Psoas muscle (tissue), 8 donors: ENCODE measurements around the gene TBC1D9B. TPM values are rescaled to one million over a fixed set of nuclear protein-coding genes. Genes with fewer than 3 reads are reported as not detected.

Experiments used
- ATAC-seq, 4 donors: fragments of 200-7000 bp; cut with Tn5 transposase; one replicate each; pipeline ENCODE4 v1.9.1; 2020; ENCODE audit warnings: moderate library complexity in 3 of 4, mild to moderate bottlenecking in 2 of 4
- DNase-seq, 2 donors: peaks; one replicate each; pipeline ENCODE4 v3.0.0-alpha.2; 2020
- H3K27ac ChIP-seq: fragments of 200-600 bp; one replicate; pipeline ENCODE4 v1.8.0; 2022
- H3K27me3 ChIP-seq, 3 donors: fragments of 200-600 bp in 1 of 3; one replicate each; pipeline versions ENCODE4 v1.6.1 to v1.8.0; 2013 to 2022; ENCODE audit warnings: low read length in 2 of 3, mild to moderate bottlenecking in 2 of 3, moderate library complexity in 1 of 3; ENCODE audit not compliant: insufficient read depth in 3 of 3
- H3K36me3 ChIP-seq, 2 donors: fragments of 200-600 bp in 1 of 2; one replicate each; pipeline versions ENCODE4 v1.6.1 to v1.8.0; 2013 to 2022; ENCODE audit warnings: low read depth in 1 of 2, mild to moderate bottlenecking in 1 of 2, moderate library complexity in 1 of 2; ENCODE audit not compliant: insufficient read depth in 1 of 2
- H3K4me1 ChIP-seq: fragments of 200-600 bp; one replicate; pipeline ENCODE4 v1.8.0; 2022
- H3K4me3 ChIP-seq: fragments of 200-600 bp; one replicate; pipeline ENCODE4 v1.8.0; 2022; ENCODE audit warnings: mild to moderate bottlenecking
- H3K9me3 ChIP-seq: fragments of 200-600 bp; one replicate; pipeline ENCODE4 v1.8.0; 2022
- WGBS, 3 donors: extraction: QIAGEN DNeasy Blood & Tissue Kit; methylation state at CpG; one replicate each; pipeline versions ENCODE4 v1.1.6 to v1.1.7; 2013; 5-methylcytosine and 5-hydroxymethylcytosine counted together
- intact Hi-C, 2 donors: fragments of 100-400 bp; cut with DNase I; formaldehyde crosslinking; loops; one replicate each; pipeline versions ENCODE4 v1.11.0 to v1.14.2; 2022
- polyA plus RNA-seq, 3 donors: library from polyadenylated mRNA; stranded (reverse); fragments of 200-250 nt; gene quantifications; one replicate each; pipeline ENCODE4 v1.2.3, GENCODE V29; 2013
- total RNA-seq, 4 donors: library from RNA; stranded (reverse); fragmentation: NEBNext Ultra II Directional in 2 of 4; extraction: Animal tissue kit (Norgen Biotek cat#: 25700) in 2 of 4; gene quantifications; one replicate each; pipeline versions ENCODE4 v1.2.1 to v1.2.4, GENCODE V29; 2021 to 2023
- TF ChIP-seq, protein P1 (sequence below): fragments of 200-600 bp; IDR thresholded peaks from one replicate; pipeline ENCODE4 v1.8.0; 2022; ENCODE audit warnings: antibody characterized with exemption
- donor health status: healthy with polysubstance abuse.
- donor health status: DM: no; HTN: no; CAD: no; lungs with moderate emphysema.
- donor health status: Bipolar disorder and iron deficiency.
- donor health status: healthy.
- donor health status: DM: yes; HTN: yes; CAD: no.
- donor health status: DM: no; HTN: no; CAD: no.
- donor health status: DM: no; HTN: no; CAD: no.
- donor health status: DM: yes; HTN: yes; CAD: no.

The TBC1D9B gene
- total and polyA plus RNA-seq, 7 donors: 30.1 to 50.2 (median 40.2) TPM

DNA sequence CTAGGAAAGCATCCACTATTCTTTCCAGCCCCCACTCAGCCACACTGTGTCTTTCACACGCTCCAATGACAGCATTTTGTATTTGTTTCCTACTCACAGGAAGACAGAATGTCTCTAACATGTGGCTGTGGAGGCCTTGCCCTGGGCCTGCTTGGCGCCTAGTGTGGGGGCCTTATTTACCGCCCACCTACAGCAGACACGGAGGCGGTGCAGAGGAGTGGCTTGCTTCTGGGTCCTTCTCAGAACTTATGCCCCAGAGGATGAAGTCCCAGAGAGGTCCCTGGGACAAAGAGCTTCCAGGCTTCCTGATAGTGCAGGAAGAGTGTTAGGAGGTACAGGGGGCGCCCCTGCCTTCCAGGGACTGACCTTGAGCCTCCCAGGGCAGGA, 40.6 kb downstream of the TBC1D9B start:
- H3K36me3 ChIP-seq: peaks cover 14 to 93% of the 10 kb centered on the region in 2 donors
- H3K27ac ChIP-seq: no peak overlapping the region
- TF ChIP-seq, protein P1, sequence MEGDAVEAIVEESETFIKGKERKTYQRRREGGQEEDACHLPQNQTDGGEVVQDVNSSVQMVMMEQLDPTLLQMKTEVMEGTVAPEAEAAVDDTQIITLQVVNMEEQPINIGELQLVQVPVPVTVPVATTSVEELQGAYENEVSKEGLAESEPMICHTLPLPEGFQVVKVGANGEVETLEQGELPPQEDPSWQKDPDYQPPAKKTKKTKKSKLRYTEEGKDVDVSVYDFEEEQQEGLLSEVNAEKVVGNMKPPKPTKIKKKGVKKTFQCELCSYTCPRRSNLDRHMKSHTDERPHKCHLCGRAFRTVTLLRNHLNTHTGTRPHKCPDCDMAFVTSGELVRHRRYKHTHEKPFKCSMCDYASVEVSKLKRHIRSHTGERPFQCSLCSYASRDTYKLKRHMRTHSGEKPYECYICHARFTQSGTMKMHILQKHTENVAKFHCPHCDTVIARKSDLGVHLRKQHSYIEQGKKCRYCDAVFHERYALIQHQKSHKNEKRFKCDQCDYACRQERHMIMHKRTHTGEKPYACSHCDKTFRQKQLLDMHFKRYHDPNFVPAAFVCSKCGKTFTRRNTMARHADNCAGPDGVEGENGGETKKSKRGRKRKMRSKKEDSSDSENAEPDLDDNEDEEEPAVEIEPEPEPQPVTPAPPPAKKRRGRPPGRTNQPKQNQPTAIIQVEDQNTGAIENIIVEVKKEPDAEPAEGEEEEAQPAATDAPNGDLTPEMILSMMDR: no peak
- H3K4me3 ChIP-seq: no peak overlapping the region
- 91 to 93% (median 93%) methylated on average over 6 of the region's 6 CpGs for WGBS, 3 donors
- peaks cover 6% of the 10 kb centered on the region for H3K4me1 ChIP-seq
- no peaks in the 10 kb centered on the region for H3K9me3 ChIP-seq
- ATAC-seq (no peak), DNase-seq (no peak)
- intact Hi-C loops: no loop called here
- no peaks in the 10 kb centered on the region for H3K27me3 ChIP-seq

DNA sequence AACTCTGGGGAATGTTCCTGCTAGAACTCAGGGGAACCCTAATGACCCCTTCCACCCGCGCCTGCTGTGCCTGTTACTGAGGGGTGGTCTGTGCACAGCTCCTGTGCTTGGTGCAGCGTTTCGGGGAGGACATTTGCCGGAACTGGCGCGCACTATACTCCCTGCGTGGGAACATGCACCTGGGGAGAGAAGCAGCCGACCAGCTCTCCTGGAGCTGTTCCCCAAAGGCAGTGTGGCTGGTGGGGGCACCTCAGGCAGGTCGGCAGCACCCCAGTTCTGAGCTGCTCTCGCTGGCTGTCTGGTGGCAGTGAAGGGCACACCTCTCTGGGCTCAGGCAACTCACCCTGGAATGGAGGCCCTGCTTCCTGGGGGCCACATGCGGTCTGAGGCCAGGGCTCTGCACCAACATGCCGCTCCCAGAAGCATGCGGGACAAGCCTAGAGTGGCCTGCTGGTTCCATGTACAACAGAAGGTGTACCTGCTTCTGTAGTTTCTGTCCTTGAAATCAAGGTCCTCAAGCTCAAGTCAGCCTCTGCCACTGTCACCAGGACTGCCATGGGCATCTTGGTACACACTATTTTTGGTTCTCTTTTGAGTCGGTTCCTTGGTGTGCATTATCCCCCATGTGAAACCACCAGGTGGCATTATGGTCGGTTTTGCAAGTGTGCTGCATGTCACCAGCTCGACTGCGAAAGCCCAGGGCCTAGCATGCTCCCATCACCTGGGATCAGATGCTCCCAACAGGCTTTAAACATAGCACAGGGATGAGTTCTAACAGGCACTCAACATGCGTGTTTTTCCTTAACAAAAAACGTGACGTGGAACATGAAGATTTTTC, 41.2 kb downstream of the TBC1D9B start:
- Histone ChIP-seq H3K9me3 (no peaks in the 10 kb centered on the region), H3K27me3 (no peaks in the 10 kb centered on the region), H3K4me1 (peaks cover 6% of the 10 kb centered on the region), H3K36me3 (peaks cover 14 to 97% of the 10 kb centered on the region in 2 donors), H3K4me3 (no peak overlapping the region), H3K27ac (no peak overlapping the region)
- no peak for DNase-seq
- no peak for ATAC-seq
- intact Hi-C loops: no loop called here
- TF ChIP-seq, protein P1: no peak
- 80 to 84% (median 82%) methylated on average over 21 of the region's 21 CpGs for WGBS, 3 donors

DNA sequence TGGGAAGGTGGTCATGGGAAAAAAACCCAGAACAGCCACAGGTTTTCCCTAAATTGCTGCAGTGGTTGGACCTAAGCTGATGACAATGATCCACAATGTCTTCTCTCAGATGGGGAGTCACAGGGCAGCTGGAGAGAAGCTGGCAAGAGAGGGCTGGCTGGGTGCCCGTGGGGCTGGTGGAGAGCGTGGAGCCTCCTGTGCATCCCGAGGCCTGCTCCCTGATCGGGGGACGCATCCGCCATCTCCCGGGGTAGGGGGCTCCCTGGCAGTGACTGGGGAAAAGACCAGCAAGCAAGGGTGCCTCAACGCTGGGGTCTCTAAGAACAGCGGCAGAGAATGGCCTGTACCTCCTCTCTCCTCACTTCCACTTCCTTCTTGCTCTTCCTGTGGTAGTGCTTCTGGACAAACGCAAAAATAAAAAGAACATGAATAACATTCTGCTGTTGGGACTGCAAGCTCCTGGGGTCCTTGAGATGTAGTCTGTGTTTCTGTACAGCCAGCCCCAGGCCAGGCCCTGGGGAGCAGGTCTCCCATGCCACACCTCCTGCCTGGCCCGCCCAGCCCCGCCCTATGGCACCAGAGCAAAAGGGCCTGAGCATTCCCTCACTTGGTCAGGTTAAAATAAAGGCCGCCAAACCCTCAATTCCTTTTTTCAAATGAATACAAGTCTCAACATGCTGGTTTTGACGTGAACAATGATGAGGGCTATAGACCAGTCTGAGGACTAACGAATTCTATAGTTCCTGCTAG, 42.0 kb downstream of the TBC1D9B start:
- peaks cover 14 to 91% of the 10 kb centered on the region in 2 donors for H3K36me3 ChIP-seq
- H3K27me3 ChIP-seq: no peaks in the 10 kb centered on the region
- no peaks in the 10 kb centered on the region for H3K9me3 ChIP-seq
- TF ChIP-seq, protein P1: no peak
- no peak overlapping the region for H3K27ac ChIP-seq
- no peak for DNase-seq
- peaks cover 1% of the 10 kb centered on the region for H3K4me1 ChIP-seq
- intact Hi-C loops: no loop called here
- 77 to 87% (median 83%) methylated on average over 15 of the region's 15 CpGs for WGBS, 3 donors
- no peak overlapping the region for H3K4me3 ChIP-seq
- ATAC-seq: no peak

DNA sequence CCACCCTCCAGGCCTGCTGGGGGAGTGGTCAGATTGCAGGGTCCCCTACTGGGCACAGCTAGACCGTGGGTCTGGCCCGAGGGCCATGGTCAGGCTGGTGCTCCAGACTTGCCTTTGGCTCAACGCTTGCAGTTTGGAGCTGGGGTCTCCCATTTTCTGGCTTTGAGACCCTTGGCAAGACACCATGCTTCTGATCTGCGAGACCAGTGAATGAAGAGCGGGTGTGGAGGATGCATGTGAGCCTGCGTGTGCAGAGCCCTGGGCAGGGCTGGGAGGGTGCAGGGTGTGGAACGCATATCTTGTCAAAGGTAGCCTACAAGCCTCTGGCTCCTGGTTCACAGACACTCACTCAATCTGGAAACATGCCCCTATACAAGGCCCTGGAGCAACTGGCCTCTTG, 43.0 kb downstream of the TBC1D9B start:
- no peaks in the 10 kb centered on the region for H3K9me3 ChIP-seq
- no peak for DNase-seq
- peaks cover 9% of the 10 kb centered on the region for H3K4me1 ChIP-seq
- ATAC-seq: no peak
- no peak overlapping the region for H3K4me3 ChIP-seq
- H3K27me3 ChIP-seq: no peaks in the 10 kb centered on the region
- intact Hi-C loops: loop anchor here in 1 of 2 donors (5.0 kb wide), 1 partner anchor 43 kb away; the partner anchor contains the start of gene TBC1D9B
- TF ChIP-seq, protein P1: no peak
- peaks cover 14 to 82% of the 10 kb centered on the region in 2 donors for H3K36me3 ChIP-seq
- H3K27ac ChIP-seq: no peak overlapping the region
- WGBS, 3 donors: 94 to 97% (median 94%) methylated on average over 7 of the region's 7 CpGs
